IMR-90 (cell line): ENCODE data around the gene IL13RA1. TPM values are rescaled to one million over a fixed set of nuclear protein-coding genes. Genes with fewer than 3 reads are reported as not detected.

Source experiments
- ATAC-seq: fragments of 200-7000 bp; cut with Tn5 transposase; 2 replicates; pipeline ENCODE4 v1.9.1; 2020; ENCODE audit warnings: low read depth, mild to moderate bottlenecking, moderate library complexity
- BruUV-seq: library from RNA; stranded (reverse); fragments of 400-500 nt; replicated peaks from 2 replicates; lab custom pipeline; 2021; lab: Mats Ljungman, UMichigan
- CTCF ChIA-PET: fragments of 300-600 bp; formaldehyde crosslinking; extraction: SDS; loops from one replicate; lab custom pipeline; 2021; ENCODE audit warnings: antibody characterized with exemption; lab: Yijun Ruan, JAX
- POLR2A ChIA-PET: fragments of 300-600 bp; sonication (Branson Sonifier 250); formaldehyde crosslinking; loops from one replicate; lab custom pipeline; 2022; ENCODE audit warnings: antibody characterized with exemption; ENCODE audit not compliant: unreplicated experiment; lab: Charles Lee
- DNase-seq: peaks from one replicate; pipeline ENCODE4 v3.0.0; 2013
- H2AFZ ChIP-seq: replicated peaks from 2 replicates; pipeline ENCODE3; 2013; ENCODE audit warnings: low read length, mild to moderate bottlenecking; ENCODE audit not compliant: poor library complexity
- H2AK5ac ChIP-seq: 2 replicates; pipeline ENCODE4 v1.6.1; 2013; ENCODE audit warnings: low read depth, low read length, inconsistent platforms
- H2AK9ac ChIP-seq: replicated peaks from 2 replicates; pipeline ENCODE3; 2013; ENCODE audit warnings: mild to moderate bottlenecking, low read depth, low read length, moderate library complexity; ENCODE audit not compliant: poor library complexity
- H2BK120ac ChIP-seq: 2 replicates; pipeline ENCODE4 v1.6.1; 2013; ENCODE audit warnings: low read depth, low read length, inconsistent platforms
- H2BK15ac ChIP-seq: 3 replicates; pipeline ENCODE4 v1.6.1; 2013; ENCODE audit warnings: low read depth, low read length, inconsistent platforms
- H2BK20ac ChIP-seq: 2 replicates; pipeline ENCODE4 v1.6.1; 2013; ENCODE audit warnings: low read depth, mild to moderate bottlenecking, inconsistent platforms, low read length, moderate library complexity
- H2BK5ac ChIP-seq: 2 replicates; pipeline ENCODE4 v1.6.1; 2013; ENCODE audit warnings: mild to moderate bottlenecking, low read depth, low read length, inconsistent platforms; ENCODE audit not compliant: poor library complexity, severe bottlenecking
- H3K14ac ChIP-seq: replicated peaks from 2 replicates; pipeline ENCODE4 v1.6.1; 2013; ENCODE audit warnings: low read depth, low read length, inconsistent platforms
- H3K18ac ChIP-seq: 2 replicates; pipeline ENCODE4 v1.6.1; 2013; ENCODE audit warnings: low read depth, low read length, control low read depth
- H3K23ac ChIP-seq: 2 replicates; pipeline ENCODE4 v1.6.1; 2013; ENCODE audit warnings: low read depth, low read length, inconsistent platforms
- H3K27ac ChIP-seq: 2 replicates; pipeline ENCODE4 v1.5.1; 2013; ENCODE audit warnings: mild to moderate bottlenecking, control low read depth, low read length; ENCODE audit not compliant: insufficient read depth
- H3K27me3 ChIP-seq: 2 replicates; pipeline ENCODE4 v1.6.1; 2013; ENCODE audit warnings: low read length; ENCODE audit not compliant: control insufficient read depth, insufficient read depth
- H3K36me3 ChIP-seq: 2 replicates; pipeline ENCODE4 v1.6.1; 2013; ENCODE audit warnings: low read length, mixed read lengths; ENCODE audit not compliant: control insufficient read depth, insufficient read depth
- H3K4ac ChIP-seq: 2 replicates; pipeline ENCODE4 v1.6.1; 2013; ENCODE audit warnings: low read depth, low read length, inconsistent platforms
- H3K4me1 ChIP-seq: 2 replicates; pipeline ENCODE4 v1.6.1; 2013; ENCODE audit warnings: low read length, mixed read lengths; ENCODE audit not compliant: control insufficient read depth, insufficient read depth
- H3K4me2 ChIP-seq: 2 replicates; pipeline ENCODE4 v1.6.1; 2013; ENCODE audit warnings: low read depth, mild to moderate bottlenecking, control low read depth, low read length, moderate library complexity
- H3K4me3 ChIP-seq: 2 replicates; pipeline ENCODE4 v1.5.1; 2013; ENCODE audit warnings: low read depth, mild to moderate bottlenecking, control low read depth, low read length, moderate library complexity; ENCODE audit not compliant: insufficient read depth
- H3K56ac ChIP-seq: 2 replicates; pipeline ENCODE4 v1.6.1; 2013; ENCODE audit warnings: low read length, inconsistent platforms; ENCODE audit not compliant: insufficient read depth; ENCODE audit errors: extremely low read depth
- H3K79me1 ChIP-seq, 2 experiments: 2 replicates each; pipeline ENCODE4 v1.6.1; 2013; ENCODE audit warnings: low read length in 2 of 2, inconsistent platforms in 1 of 2, low read depth in 1 of 2
- H3K9ac ChIP-seq: 2 replicates; pipeline ENCODE4 v1.6.1; 2013; ENCODE audit warnings: low read depth, low read length, control low read depth
- H3K9me1 ChIP-seq: 2 replicates; pipeline ENCODE4 v1.6.1; 2013; ENCODE audit warnings: low read length, inconsistent platforms; ENCODE audit not compliant: insufficient read depth
- H3K9me3 ChIP-seq: 2 replicates; pipeline ENCODE4 v1.6.1; 2013; ENCODE audit warnings: low read length; ENCODE audit not compliant: control insufficient read depth, insufficient read depth
- H4K20me1 ChIP-seq: 2 replicates; pipeline ENCODE4 v1.6.1; 2013; ENCODE audit warnings: low read length, inconsistent platforms; ENCODE audit not compliant: insufficient read depth
- H4K5ac ChIP-seq: 2 replicates; pipeline ENCODE4 v1.6.1; 2013; ENCODE audit warnings: mild to moderate bottlenecking, low read depth, low read length, control low read depth
- H4K8ac ChIP-seq, 2 experiments: 2 replicates each; pipeline ENCODE4 v1.6.1; 2013; ENCODE audit warnings: low read depth in 2 of 2, low read length in 2 of 2, control low read depth in 1 of 2, inconsistent platforms in 1 of 2
- H4K91ac ChIP-seq: 2 replicates; pipeline ENCODE4 v1.6.1; 2013; ENCODE audit warnings: low read depth, low read length, inconsistent platforms; ENCODE audit not compliant: insufficient read depth
- CEBPB ChIP-seq: IDR thresholded peaks from 2 replicates; pipeline ENCODE4 v1.6.1; 2012; ENCODE audit warnings: low read depth, low read length, improper control_type of control experiment
- CHD1 ChIP-seq: IDR thresholded peaks from 2 replicates; pipeline ENCODE4 v1.6.1; 2012; ENCODE audit warnings: low read depth, low read length, improper control_type of control experiment
- CTCF ChIP-seq: conservative IDR thresholded peaks from 2 replicates; pipeline ENCODE4 v1.5.1; 2012; ENCODE audit warnings: mild to moderate bottlenecking, low read depth, low read length, improper control_type of control experiment
- FOS ChIP-seq: fragments of 150-350 bp; IDR thresholded peaks from 2 replicates; pipeline ENCODE4 v1.6.1; 2016; ENCODE audit warnings: low read depth, low read length
- MAFK ChIP-seq: IDR thresholded peaks from 2 replicates; pipeline ENCODE4 v1.6.1; 2012; ENCODE audit warnings: low read depth, low read length, improper control_type of control experiment
- MAZ ChIP-seq: IDR thresholded peaks from 2 replicates; pipeline ENCODE4 v1.6.1; 2012; ENCODE audit warnings: low read depth, mild to moderate bottlenecking, low read length, improper control_type of control experiment, moderate library complexity, borderline replicate concordance
- MXI1 ChIP-seq: IDR thresholded peaks from 2 replicates; pipeline ENCODE4 v1.6.1; 2012; ENCODE audit warnings: low read depth, mild to moderate bottlenecking, low read length, moderate library complexity, borderline replicate concordance
- NFE2L2 ChIP-seq: fragments of 150-350 bp; IDR thresholded peaks from 2 replicates; pipeline ENCODE4 v1.6.1; 2016; ENCODE audit warnings: low read depth, mild to moderate bottlenecking, low read length
- RAD21 ChIP-seq: IDR thresholded peaks from 2 replicates; pipeline ENCODE4 v1.6.1; 2012; ENCODE audit warnings: low read length, improper control_type of control experiment
- RCOR1 ChIP-seq: IDR thresholded peaks from 2 replicates; pipeline ENCODE4 v1.6.1; 2012; ENCODE audit warnings: mild to moderate bottlenecking, low read length, improper control_type of control experiment; ENCODE audit not compliant: insufficient replicate concordance
- RFX5 ChIP-seq: IDR thresholded peaks from 2 replicates; pipeline ENCODE4 v1.8.0; 2012; ENCODE audit warnings: low read depth, mild to moderate bottlenecking, low read length, moderate library complexity
- SMC3 ChIP-seq: fragments of 150-350 bp; IDR thresholded peaks from 2 replicates; pipeline ENCODE4 v1.6.1; 2016; ENCODE audit warnings: low read depth, mild to moderate bottlenecking, antibody characterized with exemption, low read length, moderate library complexity
- USF2 ChIP-seq: fragments of 150-350 bp; IDR thresholded peaks from 2 replicates; pipeline ENCODE4 v1.6.1; 2017; ENCODE audit warnings: mild to moderate bottlenecking, antibody characterized with exemption, low read length, low read depth
- WGBS, 2 experiments: methylation state at CpG; one replicate each; pipeline versions ENCODE4 v1.1.5 to v1.1.7; 2013; ENCODE audit warnings: missing lambda C conversion rate in 2 of 2; ENCODE audit not compliant: insufficient read length in 1 of 2; ENCODE audit errors: extremely low coverage in 2 of 2; 5-methylcytosine and 5-hydroxymethylcytosine counted together
- dilution Hi-C: fragments of 300-500 bp; cut with HindIII; formaldehyde crosslinking; loops from one replicate; pipeline ENCODE4 v1.14.3; 2018; ENCODE audit warnings: low sequenced_read_pairs; ENCODE audit not compliant: unreplicated experiment
- in situ Hi-C: fragments of 300-500 bp; cut with MboI; formaldehyde crosslinking; loops from 3 replicates; pipeline ENCODE4 v1.14.3; 2019; ENCODE audit warnings: low sequenced_read_pairs, inconsistent platforms, mixed read lengths
- intact Hi-C: fragments of 100-400 bp; cut with micrococcal nuclease; formaldehyde crosslinking; loops from 2 replicates; pipeline ENCODE4 v1.10.0; 2022
- polyA plus RNA-seq, 3 experiments: library from polyadenylated mRNA; depleted of rRNA; stranded (reverse); fragments of >200 nt; gene quantifications; 2 replicates each; pipeline ENCODE4 v1.2.3, GENCODE V29; 2012; ENCODE audit warnings: low replicate concordance in 1 of 3
- total RNA-seq: library from RNA; depleted of rRNA; stranded (reverse); fragments of >200 nt; gene quantifications from 2 replicates; pipeline ENCODE4 v1.2.3, GENCODE V29; 2012
- TF ChIP-seq, protein P1 (sequence below): fragments of 150-350 bp; IDR thresholded peaks from 2 replicates; pipeline ENCODE4 v1.6.1; 2016; ENCODE audit warnings: low read depth, mild to moderate bottlenecking, low read length, moderate library complexity, borderline replicate concordance

The IL13RA1 gene
- total and polyA plus RNA-seq, 2 of the 4 experiments (the other 2 are of a cell fraction): 24.2 to 31.7 TPM

- Histone ChIP-seq H3K18ac (no peak overlapping the region), H3K27ac (no peak overlapping the region), H3K4me3 (no peak overlapping the region), H2AK9ac (no peak overlapping the region), H4K20me1 (no peaks in the 10 kb centered on the region), H2AK5ac (no peak overlapping the region), H3K4me1 (peaks cover 4% of the 10 kb centered on the region), H4K8ac (no peak overlapping the region), H3K56ac (no peak overlapping the region), H3K4me2 (no peak overlapping the region), H3K79me1 (no peaks in the 10 kb centered on the region), H3K4ac (no peak overlapping the region), H2BK15ac (no peak overlapping the region), H2BK20ac (no peak overlapping the region), H4K5ac (no peak overlapping the region), H3K9ac (no peak overlapping the region), H3K36me3 (no peaks in the 10 kb centered on the region), H3K9me3 (no peaks in the 10 kb centered on the region), H2BK5ac (no peak overlapping the region), H3K27me3 (no peaks in the 10 kb centered on the region; the same call in 1 of the 2 replicates), H2BK120ac (no peak overlapping the region), H3K14ac (no peak overlapping the region), H4K91ac (no peak overlapping the region), H3K9me1 (no peaks in the 10 kb centered on the region; the same call in 1 of the 2 replicates), H3K23ac (no peak overlapping the region), H2AFZ (no peak overlapping the region)
- dilution Hi-C loops: no loop called here
- ATAC-seq: no peak
- ChIA-PET POLR2A (no interaction called here), CTCF (interaction anchor here (0.6 kb wide), 1 partner anchor 41 kb away, joined by 5 read pairs; no protein-coding TSS in a partner anchor)
- TF ChIP-seq CEBPB (no peak), MAFK (no peak), USF2 (no peak), RFX5 (no peak), FOS (no peak), RCOR1 (no peak), MXI1 (no peak), SMC3 (no peak), CTCF (no peak), MAZ (no peak), CHD1 (no peak), NFE2L2 (no peak), RAD21 (no peak)
- TF ChIP-seq, protein P1, sequence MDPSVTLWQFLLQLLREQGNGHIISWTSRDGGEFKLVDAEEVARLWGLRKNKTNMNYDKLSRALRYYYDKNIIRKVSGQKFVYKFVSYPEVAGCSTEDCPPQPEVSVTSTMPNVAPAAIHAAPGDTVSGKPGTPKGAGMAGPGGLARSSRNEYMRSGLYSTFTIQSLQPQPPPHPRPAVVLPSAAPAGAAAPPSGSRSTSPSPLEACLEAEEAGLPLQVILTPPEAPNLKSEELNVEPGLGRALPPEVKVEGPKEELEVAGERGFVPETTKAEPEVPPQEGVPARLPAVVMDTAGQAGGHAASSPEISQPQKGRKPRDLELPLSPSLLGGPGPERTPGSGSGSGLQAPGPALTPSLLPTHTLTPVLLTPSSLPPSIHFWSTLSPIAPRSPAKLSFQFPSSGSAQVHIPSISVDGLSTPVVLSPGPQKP: no peak
- no peak for DNase-seq
- in situ Hi-C loops: no loop called here
- WGBS, 2 experiments: 53% methylated on average over 2 of the region's 3 CpGs; no CpG with 5 or more reads in 1 of the 2 experiments
- BruUV-seq: no TSS peak
- intact Hi-C loops: no loop called here
These were observed 4.0 kb upstream of the IL13RA1 start for GRCh38 chrX:118723376-118723775.
